GM19324 (cell line): ENCODE measurements around the gene KCNMA1.

Experiments used
- ATAC-seq: cut with Tn5 transposase; IDR thresholded peaks from one replicate; pipeline ENCODE4 v1.9.1; 2021; ENCODE audit warnings: mild to moderate bottlenecking, moderate library complexity; ENCODE audit not compliant: unreplicated experiment, low FRiP score

Gene KCNMA1

DNA sequence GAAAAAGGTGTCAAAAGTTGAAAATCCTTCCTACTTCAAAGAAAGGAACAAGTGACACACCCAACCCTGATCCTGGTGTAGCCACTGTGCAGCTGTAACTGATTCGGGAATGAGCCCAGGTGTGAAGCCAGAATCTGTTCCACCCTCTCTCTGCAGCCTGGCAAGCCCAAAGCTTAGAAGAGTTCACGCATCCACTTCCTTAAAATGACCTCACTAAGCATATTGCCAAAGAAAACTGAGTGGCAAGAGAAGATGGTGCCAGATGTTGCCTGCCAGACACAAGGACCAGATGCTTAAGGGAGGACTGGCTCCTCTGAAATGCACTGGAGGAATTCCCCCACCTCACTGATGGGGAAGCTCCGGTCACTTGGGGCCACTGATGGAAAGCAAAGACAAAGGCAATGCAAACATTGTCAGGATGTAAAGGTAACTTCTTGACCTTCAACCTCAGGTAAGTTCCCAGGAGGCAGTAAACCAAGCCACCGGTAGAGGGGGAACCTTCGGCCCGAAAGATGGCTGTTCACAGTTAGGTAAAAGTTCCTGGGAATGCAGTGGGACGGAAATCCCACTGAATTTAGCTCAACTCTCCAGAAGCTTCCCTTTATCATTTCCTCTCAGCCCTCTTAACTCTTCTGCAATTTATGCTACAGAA lies 554.9 kb downstream of the KCNMA1 start:
- no peak for ATAC-seq

DNA sequence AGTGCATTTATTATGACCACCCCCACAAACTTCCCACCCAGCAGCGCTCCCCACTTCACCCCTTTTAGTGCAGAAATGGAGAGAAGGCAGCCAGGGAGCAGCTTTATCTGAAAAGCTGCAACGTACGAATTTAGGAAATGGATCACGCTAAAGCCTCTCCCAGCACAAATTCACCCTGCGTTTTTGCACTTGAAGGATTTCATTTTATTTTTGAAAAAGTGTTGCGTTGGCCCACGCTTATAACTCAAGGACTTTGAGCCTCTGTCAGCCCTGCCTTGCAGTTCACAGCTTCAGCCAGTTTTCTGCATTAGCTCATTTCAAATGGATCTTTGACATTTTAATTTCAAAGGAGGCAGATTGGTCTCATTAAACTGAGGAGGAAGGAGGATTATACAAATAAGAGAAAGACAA lies 556.1 kb downstream of the KCNMA1 start:
- ATAC-seq, result no peak

DNA sequence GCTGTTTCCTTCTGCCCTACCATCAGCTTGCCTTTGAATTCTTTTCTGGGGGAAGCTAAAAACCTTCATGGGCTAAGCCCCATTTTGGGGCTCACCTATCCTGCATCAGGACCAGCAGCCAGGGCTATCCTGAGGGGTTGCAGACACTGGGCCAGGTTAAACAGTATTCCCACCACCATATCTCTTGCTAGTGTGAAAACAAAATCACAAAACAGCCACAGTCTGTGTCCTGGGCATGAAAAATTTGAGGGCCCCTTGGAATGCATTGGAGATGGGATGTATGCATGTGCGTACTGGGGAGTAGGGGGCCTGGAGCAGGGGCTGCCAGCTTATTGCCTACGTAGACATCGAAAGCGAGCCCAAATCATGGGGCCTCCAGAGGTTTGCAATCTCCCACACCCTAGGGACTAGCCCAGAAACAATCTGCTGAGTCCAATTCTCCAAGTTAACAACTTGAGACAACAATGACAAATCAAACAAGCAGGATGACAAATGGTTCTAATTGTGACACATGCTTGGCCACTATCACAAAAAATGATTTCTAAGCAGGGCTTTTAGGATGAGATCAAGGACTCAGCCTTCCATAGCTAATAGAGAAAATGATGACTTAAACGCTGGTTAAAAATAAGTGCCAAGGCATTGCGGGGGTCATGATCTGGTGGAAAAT lies 557.1 kb downstream of the KCNMA1 start:
- no peak for ATAC-seq

DNA sequence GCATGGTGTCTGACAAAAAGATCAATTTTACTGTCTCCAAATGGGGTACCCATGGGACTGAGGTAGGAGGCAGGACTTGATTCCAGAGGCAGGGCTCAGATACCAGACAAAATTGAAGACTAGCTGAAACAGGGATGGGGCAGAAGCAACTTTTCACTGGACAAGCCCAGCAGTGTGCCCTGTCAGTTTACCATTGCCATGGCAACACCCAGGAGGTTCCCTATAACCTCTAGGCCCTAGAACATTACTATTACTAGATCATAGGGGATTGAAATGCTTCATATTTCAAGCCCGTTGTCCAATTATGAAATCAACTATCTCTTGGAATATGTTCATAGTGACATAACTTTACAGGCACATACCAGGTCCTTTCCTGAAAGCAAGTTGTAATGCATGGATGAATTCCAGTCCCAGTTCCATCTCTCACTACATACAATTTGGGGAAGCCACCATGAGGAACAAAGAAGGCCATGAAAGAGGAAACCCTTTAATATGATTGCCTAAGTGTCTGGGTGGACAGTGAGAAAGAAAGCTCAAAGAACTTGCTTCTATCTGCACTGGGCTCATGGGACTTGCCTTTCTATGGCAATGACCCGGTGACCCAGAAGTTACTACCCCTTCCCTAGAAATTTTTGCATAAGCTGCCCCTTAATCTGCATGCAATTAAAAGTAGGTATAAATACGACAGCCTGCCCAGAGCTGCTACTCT lies 557.9 kb downstream of the KCNMA1 start:
- ATAC-seq, result no peak

DNA sequence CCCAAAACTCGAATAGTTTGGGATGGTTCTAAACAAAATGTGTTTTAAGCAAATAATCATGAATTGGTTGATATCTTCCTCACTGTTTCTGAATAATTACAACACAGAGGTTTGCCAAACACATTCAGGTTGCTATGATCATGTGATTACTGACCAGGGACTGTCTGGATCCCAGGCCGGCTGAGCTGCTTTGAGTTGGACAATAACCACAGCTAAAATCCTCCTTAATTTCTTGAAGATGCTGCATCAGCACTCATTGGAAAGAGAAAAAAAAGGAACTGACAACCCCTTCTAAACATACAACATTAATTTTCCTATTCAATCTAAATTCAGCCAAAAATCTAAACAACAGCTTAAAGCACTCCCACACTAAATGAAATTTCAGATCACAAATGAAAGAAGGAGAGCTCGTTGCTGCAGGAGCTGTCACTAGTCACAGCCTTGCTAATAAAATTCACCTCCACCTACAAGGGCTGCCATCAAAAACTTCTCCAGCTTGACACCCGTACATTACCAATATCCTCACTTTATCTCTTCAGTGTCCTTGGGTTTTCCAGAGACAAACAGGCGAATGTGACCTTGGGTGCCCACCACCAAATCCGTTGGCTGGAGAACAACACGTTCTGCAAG lies 560.2 kb downstream of the KCNMA1 start:
- no peak for ATAC-seq

DNA sequence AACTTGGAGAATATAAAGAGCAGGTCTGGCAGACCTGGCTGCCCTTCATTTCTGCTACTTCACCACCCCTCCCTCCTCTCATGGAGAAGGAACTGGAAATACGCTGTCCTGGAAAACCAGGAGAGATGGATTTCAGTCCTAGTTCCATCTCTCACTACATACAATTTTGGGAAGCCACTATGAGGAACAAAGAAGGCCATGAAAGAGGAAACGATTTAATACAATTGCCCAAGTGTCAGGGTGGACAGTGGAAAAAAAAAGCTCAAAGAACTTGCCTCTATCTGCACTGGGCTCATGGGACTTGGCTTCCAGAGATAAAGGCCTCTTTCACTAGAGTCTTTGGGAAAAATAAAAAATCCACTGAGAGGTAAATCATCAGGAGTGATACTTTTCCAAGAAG lies 561.7 kb downstream of the KCNMA1 start:
- no peak for ATAC-seq

DNA sequence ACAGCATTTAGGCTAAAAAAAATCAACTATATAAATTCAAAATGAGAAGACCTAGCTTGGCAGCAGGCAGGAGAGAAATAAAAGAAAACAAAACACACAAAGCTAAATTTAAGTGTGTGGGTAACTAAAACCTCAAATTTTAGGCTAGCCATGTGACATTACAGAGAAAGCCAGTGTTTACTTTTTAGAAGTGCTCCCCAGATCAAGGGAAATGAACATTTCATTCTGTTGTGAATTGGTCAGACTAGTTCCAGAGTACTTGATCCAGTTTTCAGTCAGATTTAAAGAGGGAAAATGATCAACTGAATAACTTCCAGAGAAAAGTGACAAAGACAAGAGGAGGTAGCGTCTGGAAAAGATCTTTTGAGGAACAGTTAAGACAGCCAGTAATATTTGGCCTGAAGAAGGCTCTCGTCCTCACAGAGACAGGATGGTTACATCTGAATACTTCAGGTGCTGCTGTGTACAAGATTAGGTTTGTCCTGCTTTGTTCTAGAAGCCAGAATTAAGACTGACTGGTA lies 563.4 kb downstream of the KCNMA1 start:
- ATAC-seq, result no peak

DNA sequence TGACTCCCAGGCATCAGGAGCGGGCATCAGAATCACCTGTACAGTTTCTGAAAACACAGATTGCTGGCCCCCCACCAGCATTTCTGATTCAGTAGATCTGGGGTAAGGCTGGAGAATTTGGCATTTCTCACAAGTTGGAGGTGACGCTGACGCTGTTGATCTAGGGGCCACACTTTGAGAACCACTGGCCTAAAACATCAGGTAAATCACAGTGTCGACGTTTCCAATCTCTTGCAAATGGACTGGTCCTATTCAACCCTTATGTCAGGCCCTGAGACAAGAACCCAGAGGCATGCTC lies 564.0 kb downstream of the KCNMA1 start:
- no peak for ATAC-seq

DNA sequence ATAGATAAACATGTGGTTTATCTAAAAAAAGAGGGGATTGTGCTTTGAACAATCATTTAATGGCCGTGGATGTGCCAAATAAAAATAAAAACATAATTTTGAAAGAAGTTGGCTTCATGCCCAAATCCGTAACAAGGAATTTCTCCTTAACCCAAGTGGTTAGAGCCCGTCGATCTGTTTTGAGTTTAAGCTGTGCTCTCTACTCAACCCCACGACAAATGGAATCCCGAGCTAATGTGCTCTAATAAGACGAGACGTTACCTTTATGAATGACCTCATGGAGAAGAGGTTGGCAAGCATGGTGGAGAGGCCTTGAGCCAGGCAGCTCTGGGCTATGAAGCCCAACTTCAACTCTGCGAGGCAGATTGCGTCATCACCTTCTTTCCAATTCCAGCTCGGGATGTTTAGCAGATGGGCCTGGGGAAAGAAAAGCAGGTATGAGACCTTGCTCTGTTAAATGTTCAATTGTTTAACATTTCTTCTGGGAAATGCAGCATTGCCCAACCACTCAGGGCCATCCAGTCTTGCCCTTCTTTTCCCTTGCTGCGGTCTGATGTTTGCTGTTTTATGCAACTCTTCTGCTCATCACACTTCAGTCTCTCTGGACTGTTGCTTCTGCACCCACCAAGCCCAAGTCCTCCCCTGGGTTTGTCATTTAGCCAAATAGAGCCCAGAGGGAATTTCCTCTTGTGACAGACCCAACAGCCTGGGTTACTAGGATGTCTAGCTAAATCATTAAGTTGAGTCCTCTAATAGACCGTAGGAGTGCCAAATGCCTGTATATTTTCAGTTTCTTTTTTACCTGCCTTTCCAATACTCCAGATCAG lies 564.6 kb downstream of the KCNMA1 start:
- ATAC-seq, result no peak

DNA sequence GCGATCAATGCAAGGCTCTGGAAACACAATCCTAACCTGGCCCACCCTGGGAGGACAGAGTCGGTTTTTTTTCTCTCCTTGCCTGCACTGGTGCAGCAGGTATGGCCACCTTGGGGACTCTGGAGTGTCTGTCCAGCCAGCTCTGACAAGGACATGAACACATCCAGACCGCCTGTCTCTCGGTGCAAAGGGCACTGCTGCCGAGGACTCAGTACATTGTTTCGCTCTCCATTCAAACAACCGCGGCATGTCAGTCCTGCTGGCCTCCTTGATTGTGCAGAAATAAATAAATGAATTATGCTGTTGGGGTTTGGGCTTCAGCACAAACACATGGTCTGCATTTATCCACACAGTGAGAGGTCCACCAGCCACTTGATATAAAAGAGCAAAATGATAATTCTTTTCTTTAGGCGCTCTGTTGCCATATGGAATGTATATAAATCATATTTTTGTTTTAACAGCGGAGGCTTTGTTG lies 565.2 kb downstream of the KCNMA1 start:
- ATAC-seq, result no peak

DNA sequence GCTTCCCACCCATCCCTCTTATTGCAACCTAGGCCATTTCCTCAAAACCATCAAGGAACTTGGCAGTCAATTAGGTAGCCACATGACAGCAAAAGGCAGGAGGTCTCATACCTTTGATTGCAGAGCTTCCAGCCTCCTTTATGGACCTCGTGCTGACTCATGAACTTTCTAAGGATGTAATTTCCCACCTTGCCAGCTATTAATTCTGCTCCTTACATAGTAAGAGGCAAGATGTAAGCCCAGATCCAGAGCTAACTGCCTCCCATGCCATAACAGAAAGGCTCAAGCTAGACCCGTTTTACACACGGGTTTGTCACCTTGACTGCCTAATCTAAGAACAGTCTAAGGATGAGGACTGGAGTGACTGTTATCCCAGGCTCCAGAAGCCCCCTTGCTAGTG lies 565.7 kb downstream of the KCNMA1 start:
- no peak for ATAC-seq

DNA sequence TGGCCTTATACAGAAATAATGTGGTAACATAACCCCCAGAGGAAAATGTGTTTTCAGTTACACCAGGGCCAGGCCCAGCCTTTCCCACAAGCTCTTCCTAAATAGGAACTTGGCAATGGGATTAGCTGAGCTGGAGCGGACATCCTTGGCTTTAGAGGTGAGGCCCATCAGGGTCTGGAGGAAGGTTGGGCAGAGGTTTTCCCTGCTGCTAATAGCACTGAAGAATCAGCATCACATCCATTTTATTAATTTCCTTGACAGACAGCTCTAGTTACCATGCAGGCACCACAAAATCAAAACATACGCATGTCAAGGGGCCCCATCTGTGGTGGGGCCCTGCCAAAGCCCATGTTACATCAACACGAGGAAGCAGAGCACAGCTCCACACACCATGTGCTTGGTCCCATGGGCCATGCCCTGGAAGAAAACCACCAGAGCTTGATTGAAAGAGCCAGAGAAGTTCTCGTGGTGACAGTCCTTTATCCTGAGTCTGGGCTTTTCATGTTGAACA lies 566.6 kb downstream of the KCNMA1 start:
- ATAC-seq, result no peak

DNA sequence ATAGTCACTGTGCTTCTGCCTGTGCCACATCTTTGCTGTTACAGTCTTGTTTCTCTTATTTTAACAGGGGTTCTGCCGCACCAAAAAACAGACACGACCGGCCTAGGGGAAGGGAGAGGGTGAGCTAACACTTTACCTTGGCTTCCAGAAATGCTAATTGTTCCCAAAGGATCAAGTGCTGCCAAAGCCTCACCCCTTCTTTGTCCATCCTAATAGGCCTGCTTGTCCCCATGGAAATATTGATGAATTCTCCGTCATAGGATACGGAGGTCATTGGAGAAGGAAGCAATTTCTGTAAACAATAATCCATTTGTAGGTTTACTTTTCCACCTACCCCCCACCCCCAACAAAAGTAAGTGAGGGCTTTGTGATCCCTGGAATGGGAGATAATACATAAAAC lies 567.3 kb downstream of the KCNMA1 start:
- ATAC-seq, result no peak

DNA sequence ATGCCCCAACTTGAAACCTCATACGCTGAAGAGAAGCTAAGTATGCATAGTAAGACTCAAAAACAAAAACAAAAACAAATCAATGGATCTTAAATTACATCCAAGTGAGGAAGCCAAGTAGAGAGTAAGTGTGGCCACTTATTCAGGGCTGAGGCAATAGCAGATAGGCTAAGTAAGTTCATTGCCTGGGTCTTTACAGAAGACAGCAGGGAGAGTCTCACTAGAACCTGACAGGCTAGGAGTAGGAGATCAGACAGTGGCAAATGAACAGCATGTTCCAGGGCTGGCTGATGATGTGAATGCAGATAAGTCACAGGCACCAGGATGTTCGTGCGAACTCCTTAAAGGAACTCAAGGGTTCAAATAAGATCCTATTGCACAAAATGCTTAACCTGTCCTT lies 568.6 kb downstream of the KCNMA1 start:
- ATAC-seq, result no peak

DNA sequence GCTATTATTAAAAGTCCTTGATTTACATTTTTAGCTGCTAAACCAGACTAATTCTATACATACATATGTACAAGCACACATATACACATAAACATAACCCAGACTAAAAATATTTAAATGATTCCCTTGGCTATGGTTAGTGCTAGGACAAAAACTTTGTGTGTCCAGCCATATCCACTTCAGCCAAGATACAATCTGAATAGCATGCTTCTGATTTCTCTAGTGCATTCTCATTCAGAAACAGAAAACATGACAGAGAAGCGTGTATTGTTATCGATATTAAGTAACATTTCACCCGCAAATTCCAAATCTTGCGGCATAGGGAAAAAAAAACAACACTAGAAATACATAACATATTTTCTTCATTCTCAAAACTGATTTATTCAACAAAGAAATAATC lies 569.3 kb downstream of the KCNMA1 start:
- ATAC-seq, result no peak

DNA sequence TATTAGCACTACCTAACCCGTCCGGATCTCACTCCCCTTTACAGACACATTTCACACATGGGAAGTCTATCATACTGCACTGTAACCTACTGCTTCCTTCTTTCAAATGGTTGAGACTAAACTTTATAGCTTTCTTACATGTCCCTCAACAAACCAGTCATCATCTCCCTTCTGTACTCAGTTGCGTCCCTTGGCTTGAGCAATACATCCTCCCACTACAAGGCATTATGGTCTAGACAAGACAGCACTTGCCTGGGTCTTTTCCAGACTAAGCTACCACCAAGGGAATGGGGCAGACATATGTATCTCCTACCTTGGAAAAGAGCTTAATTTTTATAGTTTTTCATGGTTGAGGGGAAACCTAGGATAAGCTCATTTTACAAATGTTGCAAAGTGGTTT lies 575.2 kb downstream of the KCNMA1 start:
- ATAC-seq, result no peak

DNA sequence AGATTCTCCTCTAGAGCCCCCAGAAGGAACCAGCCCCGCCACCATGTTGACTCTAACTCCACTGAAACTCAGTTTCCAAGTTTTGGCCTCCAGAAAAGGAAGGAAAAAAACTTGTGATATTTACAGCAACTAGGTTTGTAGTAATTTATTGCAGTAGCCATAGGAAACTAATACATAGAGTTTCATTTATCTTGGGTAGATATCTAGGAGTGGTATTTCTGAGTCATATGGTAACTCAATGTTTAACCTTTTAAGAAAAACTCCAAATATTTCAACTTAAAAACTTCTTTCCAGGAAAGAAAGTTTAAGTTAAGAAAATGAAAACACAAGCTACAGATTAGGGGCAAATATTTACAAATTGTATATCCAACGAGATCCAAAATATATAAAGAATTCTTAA lies 576.7 kb downstream of the KCNMA1 start:
- no peak for ATAC-seq

DNA sequence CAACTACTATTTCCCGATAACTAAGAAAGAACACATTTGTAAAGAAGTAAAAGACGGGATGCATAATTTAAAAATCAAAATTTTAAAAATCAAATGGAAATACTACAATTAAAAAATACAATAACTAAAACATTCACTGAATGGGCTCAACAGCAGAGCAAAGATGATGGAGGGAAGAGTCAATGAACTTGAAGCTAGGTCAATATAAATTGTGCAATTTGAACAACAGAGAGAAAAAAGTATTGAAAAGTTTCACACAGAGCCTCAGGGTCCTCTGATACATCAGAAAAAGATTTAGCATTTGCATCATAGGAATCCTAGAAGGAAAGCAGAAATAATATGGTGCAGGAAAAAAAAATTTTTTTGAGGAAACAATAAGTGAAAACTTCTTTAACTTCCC lies 581.0 kb downstream of the KCNMA1 start:
- ATAC-seq, result no peak

DNA sequence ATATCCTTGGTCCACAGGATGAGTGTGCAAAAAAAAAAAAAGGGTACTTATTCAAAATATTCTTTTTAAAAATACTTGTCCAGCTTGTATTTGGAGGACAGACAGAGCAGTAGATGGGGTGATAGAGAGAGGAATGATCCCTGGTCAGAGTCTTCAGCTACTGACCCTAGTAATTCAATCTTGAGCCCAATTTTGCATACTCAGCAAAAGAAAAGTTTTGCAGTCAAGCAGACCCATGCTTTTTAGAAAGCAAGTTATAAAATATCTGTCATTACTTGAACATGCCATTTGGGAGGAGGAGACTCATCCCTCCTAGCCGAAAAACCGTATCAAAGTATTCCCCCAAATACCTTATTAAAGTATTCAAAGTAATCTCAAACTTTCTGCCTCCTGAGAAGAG lies 585.0 kb downstream of the KCNMA1 start:
- no peak for ATAC-seq

DNA sequence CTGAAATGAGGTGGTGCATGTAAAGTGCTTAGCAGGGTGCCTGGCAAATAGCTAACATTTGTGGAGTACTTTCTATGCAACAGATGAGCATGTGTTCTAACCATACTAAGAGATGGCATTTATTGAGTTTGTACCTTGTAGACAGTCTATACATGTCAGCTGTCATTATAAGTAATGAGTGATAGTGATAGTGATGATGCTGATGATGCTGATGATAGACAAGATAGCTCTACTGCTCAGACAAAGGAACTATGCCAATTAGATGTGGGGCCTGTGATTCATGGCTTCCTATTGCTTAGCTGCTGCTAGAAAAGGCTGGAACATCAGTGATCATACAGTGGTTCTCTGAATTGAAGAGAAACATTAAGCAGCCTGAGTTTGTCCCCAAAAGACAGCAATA lies 585.8 kb downstream of the KCNMA1 start:
- no peak for ATAC-seq
